Activated T-helper 2 cell treated with anti-CD3 and anti-CD28 coated beads, Interferon-gamma antibody, Interleukin-2, Interleukin-4, amounts not matched to agents 10 μg/mL and 5 μg/mL and 100 μg/mL, durations not matched to agents 14 hours and 24 hours and 36 hours (primary cell): ENCODE measurements around the gene CPAMD8. TPM values are rescaled to one million over a fixed set of nuclear protein-coding genes. Genes with fewer than 3 reads are reported as not detected.
"Not testable (repeated sequence)": the region's sequence is repeated elsewhere in the genome, so short reads cannot be mapped to it uniquely, and the experiment has no call there.

Experiments
- DNase-seq: peaks from one replicate; pipeline ENCODE4 v3.0.0; 2021; ENCODE audit warnings: low spot score
- H3K27ac Mint-ChIP-seq: one replicate; pipeline ENCODE4 v1.8.0; 2021; ENCODE audit warnings: mixed read lengths
- H3K27me3 Mint-ChIP-seq: one replicate; pipeline ENCODE4 v1.8.0; 2021; ENCODE audit warnings: low read depth, mixed read lengths
- H3K36me3 Mint-ChIP-seq: one replicate; pipeline ENCODE4 v1.8.0; 2021; ENCODE audit warnings: low read depth, mixed read lengths
- H3K4me1 Mint-ChIP-seq: one replicate; pipeline ENCODE4 v1.8.0; 2021; ENCODE audit warnings: low read depth, mixed read lengths
- H3K4me3 Mint-ChIP-seq: one replicate; pipeline ENCODE4 v1.8.0; 2021; ENCODE audit warnings: low read depth, mild to moderate bottlenecking, moderate library complexity, mixed read lengths
- H3K9me3 Mint-ChIP-seq: one replicate; pipeline ENCODE4 v1.8.0; 2021; ENCODE audit warnings: mixed read lengths
- intact Hi-C: fragments of 100-400 bp; cut with micrococcal nuclease; formaldehyde crosslinking; loops from one replicate; pipeline ENCODE4 v1.15.1; 2023
- total RNA-seq: library from RNA; stranded (reverse); gene quantifications from 2 replicates; pipeline ENCODE4 v1.2.3, GENCODE V29; 2022

Gene CPAMD8
- total RNA-seq, 1 donor from 2014 or later, result 0.27 TPM

DNA sequence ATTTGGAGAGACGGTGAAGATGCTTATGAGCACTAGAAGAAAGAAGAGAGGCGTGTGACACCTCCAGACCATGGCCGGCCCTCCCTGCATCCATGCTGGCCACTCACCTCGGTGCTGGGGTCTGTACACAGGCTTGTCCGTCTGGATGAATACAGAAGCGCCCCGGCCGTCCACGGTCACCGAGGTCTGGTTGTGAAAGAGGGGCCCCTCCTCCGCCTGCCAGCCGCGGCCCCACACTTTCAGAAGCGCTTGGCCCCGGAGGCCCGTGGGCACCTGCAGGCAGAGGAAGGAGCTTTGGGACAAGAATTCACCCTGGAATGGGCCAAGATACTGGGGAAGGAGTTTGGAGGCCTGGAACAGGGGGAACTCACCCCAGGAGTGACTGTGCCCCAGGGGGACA is 15.1 kb downstream of the CPAMD8 start:
- intact Hi-C loops, result no loop called here
- no peaks in the 10 kb centered on the region for H3K4me1 Mint-ChIP-seq
- H3K4me3 Mint-ChIP-seq, result no peak overlapping the region

DNA sequence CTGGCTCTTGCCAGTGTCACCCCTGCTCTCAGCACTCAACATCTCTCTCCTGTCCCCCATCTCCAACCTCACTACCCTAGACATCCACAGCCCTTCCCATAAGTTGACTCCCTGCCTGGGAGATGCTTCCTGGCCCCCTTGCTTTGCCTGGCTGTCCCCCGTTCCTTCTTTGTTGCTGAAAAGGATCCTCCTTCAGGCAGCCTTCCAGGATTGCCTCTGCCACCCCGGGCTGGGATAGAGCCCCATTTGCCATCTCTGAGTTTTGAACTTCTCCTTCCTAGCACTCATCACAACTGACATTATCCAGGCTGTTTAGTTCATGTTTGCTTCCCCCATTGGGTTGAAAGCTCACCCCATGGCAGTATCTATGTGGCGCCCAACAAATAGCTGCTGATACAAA is 20.0 kb downstream of the CPAMD8 start:
- peaks cover 4% of the 10 kb centered on the region for H3K27me3 Mint-ChIP-seq
- H3K36me3 Mint-ChIP-seq, result no peaks in the 10 kb centered on the region
- no peaks in the 10 kb centered on the region for H3K9me3 Mint-ChIP-seq
- intact Hi-C loops, result no loop called here
- DNase-seq, result no peak
- H3K27ac Mint-ChIP-seq, result no peak overlapping the region
- peaks cover 10% of the 10 kb centered on the region for H3K4me1 Mint-ChIP-seq
- H3K4me3 Mint-ChIP-seq, result no peak overlapping the region

More for the DNA sequence above, 15.1 kb downstream of the CPAMD8 start:
- Mint-ChIP-seq H3K27ac (no peak overlapping the region), H3K27me3 (peaks cover 3% of the 10 kb centered on the region), H3K9me3 (no peaks in the 10 kb centered on the region), H3K36me3 (no peaks in the 10 kb centered on the region)
- no peak for DNase-seq

GRCh38 chr19:17005000-17005399 is 21.6 kb downstream of the CPAMD8 start:
- DNase-seq, result no peak
- intact Hi-C loops, result no loop called here
- H3K9me3 Mint-ChIP-seq, result no peaks in the 10 kb centered on the region
- H3K4me1 Mint-ChIP-seq, result peaks cover 20% of the 10 kb centered on the region
- H3K4me3 Mint-ChIP-seq, result no peak overlapping the region
- H3K36me3 Mint-ChIP-seq, result no peaks in the 10 kb centered on the region
- peaks cover 4% of the 10 kb centered on the region for H3K27me3 Mint-ChIP-seq
- no peak overlapping the region for H3K27ac Mint-ChIP-seq

DNA sequence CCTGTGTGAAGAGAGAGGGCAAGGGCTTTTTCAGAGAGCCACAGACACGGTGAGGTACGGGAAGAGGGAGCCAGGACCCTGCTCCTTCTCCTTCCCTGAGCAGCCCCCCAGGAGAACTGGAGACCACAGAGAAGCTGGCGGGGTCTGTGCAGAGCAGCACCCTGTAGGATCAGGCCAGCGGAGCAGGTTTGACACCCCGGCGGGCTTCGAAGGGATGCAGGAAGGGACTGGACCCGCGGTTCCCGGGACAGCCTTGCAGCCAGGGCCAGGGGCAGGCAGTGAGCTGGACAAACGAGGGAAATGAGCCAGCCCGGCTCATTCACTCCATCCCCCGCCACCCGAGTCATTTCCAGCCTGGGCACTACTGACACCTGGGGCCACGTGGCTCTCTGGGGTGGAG is 22.2 kb downstream of the CPAMD8 start:
- no peak for DNase-seq
- Mint-ChIP-seq H3K4me1 (peaks cover 20% of the 10 kb centered on the region), H3K4me3 (no peak overlapping the region), H3K27ac (no peak overlapping the region), H3K36me3 (no peaks in the 10 kb centered on the region), H3K9me3 (no peaks in the 10 kb centered on the region), H3K27me3 (peaks cover 4% of the 10 kb centered on the region)
- intact Hi-C loops, result no loop called here

GRCh38 chr19:17002455-17002854 is 24.2 kb downstream of the CPAMD8 start:
- Mint-ChIP-seq H3K9me3 (peaks cover 7% of the 10 kb centered on the region), H3K4me1 (peaks cover 20% of the 10 kb centered on the region), H3K36me3 (no peaks in the 10 kb centered on the region), H3K27ac (no peak overlapping the region), H3K4me3 (no peak overlapping the region), H3K27me3 (peaks cover 4% of the 10 kb centered on the region)
- intact Hi-C loops, result no loop called here
- DNase-seq, result no peak

GRCh38 chr19:17001603-17002183 is 24.9 kb downstream of the CPAMD8 start:
- peak overlapping the region; percentile 51 for H3K4me3 Mint-ChIP-seq
- peaks cover 7% of the 10 kb centered on the region for H3K9me3 Mint-ChIP-seq
- peaks cover 20% of the 10 kb centered on the region for H3K4me1 Mint-ChIP-seq
- H3K27me3 Mint-ChIP-seq, result peaks cover 3% of the 10 kb centered on the region
- H3K27ac Mint-ChIP-seq, result peak overlapping the region; percentile 74
- intact Hi-C loops, result no loop called here
- peak; percentile 89 for DNase-seq
- H3K36me3 Mint-ChIP-seq, result no peaks in the 10 kb centered on the region

DNA sequence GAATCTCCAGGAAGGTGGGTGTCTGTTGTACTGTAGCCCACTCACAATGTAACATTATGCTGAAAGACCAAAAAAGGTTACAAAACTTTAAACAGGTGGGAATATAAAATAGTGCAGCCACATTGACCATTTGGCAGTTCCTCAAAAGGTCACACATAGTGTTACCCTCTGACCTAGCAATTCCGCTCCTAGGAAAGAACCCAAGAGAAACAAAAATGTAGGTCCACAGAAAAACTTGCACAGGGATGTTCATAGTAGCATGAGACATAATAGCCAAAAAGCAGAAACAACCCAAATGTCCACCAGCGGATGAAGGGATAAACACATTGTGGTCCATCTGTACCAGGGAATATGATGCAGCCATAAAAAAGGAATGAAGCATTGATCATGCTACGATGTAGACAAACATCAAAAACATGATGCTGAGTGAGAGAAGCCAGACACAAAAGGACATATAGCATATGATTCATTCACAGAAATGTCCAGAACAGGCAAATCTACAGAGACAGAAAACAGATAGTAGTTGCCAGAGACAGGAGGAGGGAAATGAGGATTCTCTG is 27.9 kb downstream of the CPAMD8 start:
- H3K4me1 Mint-ChIP-seq, result peaks cover 20% of the 10 kb centered on the region
- intact Hi-C loops, result no loop called here
- H3K36me3 Mint-ChIP-seq, result no peaks in the 10 kb centered on the region
- no peak overlapping the region for H3K4me3 Mint-ChIP-seq
- no peaks in the 10 kb centered on the region for H3K27me3 Mint-ChIP-seq
- no peak overlapping the region for H3K27ac Mint-ChIP-seq
- peaks cover 11% of the 10 kb centered on the region for H3K9me3 Mint-ChIP-seq
- DNase-seq, result no peak

- DNase-seq, H3K36me3 Mint-ChIP-seq, intact Hi-C loops, H3K4me3 Mint-ChIP-seq, H3K27me3 Mint-ChIP-seq, H3K27ac Mint-ChIP-seq: not testable (repeated sequence)
- H3K9me3 Mint-ChIP-seq, result peaks cover 11% of the 10 kb centered on the region
- H3K4me1 Mint-ChIP-seq, result peaks cover 13% of the 10 kb centered on the region
These were observed 29.6 kb downstream of the CPAMD8 start for GRCh38 chr19:16996838-16997490.

GRCh38 chr19:16988661-16989060 is 37.9 kb downstream of the CPAMD8 start:
- Mint-ChIP-seq H3K36me3 (no peaks in the 10 kb centered on the region), H3K9me3 (no peaks in the 10 kb centered on the region), H3K4me1 (no peaks in the 10 kb centered on the region), H3K27ac (no peak overlapping the region), H3K27me3 (peaks cover 5% of the 10 kb centered on the region), H3K4me3 (no peak overlapping the region)
- intact Hi-C loops, result no loop called here
- no peak for DNase-seq

DNA sequence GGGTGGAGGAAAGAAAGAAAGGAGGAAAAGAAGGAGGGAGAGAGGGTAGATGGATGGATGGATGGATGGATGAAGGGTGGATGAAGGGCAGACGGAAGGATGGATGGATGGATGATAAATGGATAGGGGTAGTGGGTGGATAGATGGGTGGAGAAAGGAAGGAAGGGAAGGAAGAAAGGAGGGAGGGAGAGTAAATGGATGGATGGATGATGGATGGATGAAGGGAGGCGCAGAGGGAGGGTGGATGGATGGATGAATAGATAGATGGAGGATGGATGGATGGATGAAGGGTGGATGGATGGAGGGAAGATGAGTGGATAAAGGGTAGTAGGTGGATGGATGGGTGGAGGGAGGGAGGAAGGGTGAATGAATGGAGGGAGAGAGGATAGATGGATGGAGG is 41.2 kb downstream of the CPAMD8 start:
- H3K36me3 Mint-ChIP-seq, result no peaks in the 10 kb centered on the region
- no peaks in the 10 kb centered on the region for H3K4me1 Mint-ChIP-seq
- no peaks in the 10 kb centered on the region for H3K9me3 Mint-ChIP-seq
- peaks cover 2% of the 10 kb centered on the region for H3K27me3 Mint-ChIP-seq
- H3K27ac Mint-ChIP-seq, result no peak overlapping the region
- H3K4me3 Mint-ChIP-seq, result no peak overlapping the region
- DNase-seq, result no peak
- intact Hi-C loops, result no loop called here

DNA sequence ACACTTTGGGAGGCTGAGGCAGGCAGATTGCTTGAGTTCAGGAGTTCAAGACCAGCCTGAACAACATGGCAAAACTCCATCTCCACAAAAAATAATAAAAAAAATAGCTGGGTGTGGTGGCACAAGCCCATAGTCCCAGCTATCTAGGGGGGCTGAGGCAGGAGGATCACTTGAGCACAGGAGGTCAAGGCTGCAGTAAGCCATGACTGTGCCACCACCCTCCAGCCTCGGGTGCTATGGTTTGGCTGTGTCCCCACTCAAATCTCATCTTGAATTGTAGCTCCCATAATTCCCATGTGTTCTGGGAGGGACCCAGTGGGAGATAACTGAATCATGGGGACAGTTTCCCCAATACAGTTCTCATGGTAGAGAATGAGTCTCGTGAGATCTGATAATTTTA is 44.0 kb downstream of the CPAMD8 start:
- intact Hi-C loops, H3K9me3 Mint-ChIP-seq: not testable (repeated sequence)

DNA sequence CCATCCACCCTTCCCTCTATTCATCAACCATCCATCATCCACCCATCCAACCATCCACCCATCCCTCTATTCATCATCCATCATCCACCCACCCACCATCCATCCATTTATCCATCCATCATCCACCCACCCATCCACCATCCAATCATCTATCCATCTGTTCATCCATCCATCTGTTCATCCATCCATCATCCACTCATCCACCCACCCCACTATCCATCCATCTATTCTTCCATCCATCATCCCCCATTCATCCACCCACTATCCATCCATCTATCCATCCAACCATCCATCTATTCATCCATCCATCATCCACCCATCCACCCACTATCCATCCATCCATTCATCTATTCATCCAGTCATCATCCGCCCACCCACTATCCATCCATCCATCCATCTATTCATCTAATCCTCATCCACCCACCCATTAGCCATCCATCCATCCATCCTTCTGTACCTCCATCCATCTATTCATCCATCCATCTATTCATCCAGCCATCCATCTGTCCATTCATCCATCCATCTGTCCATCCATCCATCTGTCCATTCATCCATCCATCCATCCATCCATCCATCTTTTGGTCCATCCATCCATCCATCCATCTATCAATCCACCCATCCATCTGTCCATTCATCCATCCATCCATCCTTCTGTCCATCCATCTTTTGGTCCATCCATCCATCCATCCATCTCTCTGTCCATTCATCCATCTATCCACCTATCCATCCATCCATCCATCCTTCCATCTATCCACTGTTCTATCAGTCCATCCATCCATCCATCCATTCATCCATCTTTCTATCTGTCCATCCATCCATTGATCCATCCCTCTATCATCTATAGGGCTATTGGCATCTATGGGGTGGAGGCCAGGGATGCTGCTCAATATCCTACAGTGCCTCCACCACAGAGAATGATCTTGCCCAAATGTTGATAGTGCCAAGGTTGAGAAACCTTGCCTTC is 47.5 kb downstream of the CPAMD8 start:
- H3K4me1 Mint-ChIP-seq, result no peaks in the 10 kb centered on the region
- no peaks in the 10 kb centered on the region for H3K27me3 Mint-ChIP-seq
- H3K36me3 Mint-ChIP-seq, result no peaks in the 10 kb centered on the region
- H3K27ac Mint-ChIP-seq, result no peak overlapping the region
- intact Hi-C loops, result no loop called here
- H3K4me3 Mint-ChIP-seq, result no peak overlapping the region
- H3K9me3 Mint-ChIP-seq, result peaks cover 9% of the 10 kb centered on the region
- no peak for DNase-seq

More for the DNA sequence above, 44.0 kb downstream of the CPAMD8 start:
- H3K36me3 Mint-ChIP-seq, DNase-seq, H3K4me3 Mint-ChIP-seq, H3K27ac Mint-ChIP-seq, H3K27me3 Mint-ChIP-seq, H3K4me1 Mint-ChIP-seq: not testable (repeated sequence)
